SK-N-SH (cell line): ENCODE results near the gene UPK3B.
"Not testable (repeated sequence)": the region's sequence is repeated elsewhere in the genome, so short reads cannot be mapped to it uniquely, and the experiment has no call there.

ENCODE experiments used
- CTCF ChIP-seq: fragments of 200-600 bp; sonication (generic); IDR thresholded peaks from 2 replicates; pipeline ENCODE4 v1.6.1; 2017; ENCODE audit warnings: antibody characterized with exemption, mild to moderate bottlenecking, moderate library complexity
- ELF1 ChIP-seq: IDR thresholded peaks from 2 replicates; pipeline ENCODE4 v1.4.0; 2012
- POLR2AphosphoS5 ChIP-seq: IDR thresholded peaks from 2 replicates; pipeline ENCODE4 v1.6.1; 2012; ENCODE audit warnings: low read depth, low read length
- RAD21 ChIP-seq: IDR thresholded peaks from 2 replicates; pipeline ENCODE4 v1.6.1; 2012; ENCODE audit warnings: mild to moderate bottlenecking, low read length

GRCh38 chr7:76495717-76496116 lies 14.6 kb upstream of the UPK3B start:
- TF ChIP-seq CTCF, ELF1, POLR2AphosphoS5, RAD21: not testable (repeated sequence)
